A673 (cell line): Measurements from ENCODE around the gene GALNT9.

Experiments
- EZH2 ChIP-seq: fragments of 200-600 bp; sonication (generic); IDR thresholded peaks from 2 replicates; pipeline ENCODE4 v1.6.1; 2017; ENCODE audit warnings: borderline replicate concordance, low read depth, mild to moderate bottlenecking, mixed read lengths, antibody characterized with exemption, low read length; ENCODE audit not compliant: poor library complexity, severe bottlenecking
- TF ChIP-seq, protein P1 (sequence below): fragments of 300-800, 200-600 bp; sonication (generic); conservative IDR thresholded peaks from 2 replicates; pipeline ENCODE4 v1.5.1; 2017; ENCODE audit warnings: low read depth, mild to moderate bottlenecking, antibody characterized with exemption, low read length, moderate library complexity, mixed read lengths

DNA sequence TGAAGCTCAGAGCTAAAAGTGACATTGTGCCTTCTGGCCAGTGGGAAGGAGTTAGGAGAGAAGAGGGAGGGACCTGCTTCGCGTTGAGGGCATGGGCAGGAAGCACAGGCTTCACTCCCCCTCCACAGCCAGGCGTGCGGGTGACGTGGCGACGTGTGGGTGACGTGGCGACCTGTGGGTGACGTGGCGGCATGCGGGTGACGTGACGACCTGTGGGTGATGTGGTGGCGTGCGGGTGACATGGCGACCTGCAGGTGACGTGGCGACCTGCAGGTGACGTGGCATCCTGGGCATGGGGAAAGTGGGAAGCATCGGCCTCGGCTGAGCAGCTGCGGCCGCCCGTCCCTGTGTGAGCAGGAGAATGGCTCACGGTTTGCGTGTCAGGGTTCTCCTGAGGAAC, 8.2 kb upstream of the GALNT9 start:
- TF ChIP-seq, protein P1, sequence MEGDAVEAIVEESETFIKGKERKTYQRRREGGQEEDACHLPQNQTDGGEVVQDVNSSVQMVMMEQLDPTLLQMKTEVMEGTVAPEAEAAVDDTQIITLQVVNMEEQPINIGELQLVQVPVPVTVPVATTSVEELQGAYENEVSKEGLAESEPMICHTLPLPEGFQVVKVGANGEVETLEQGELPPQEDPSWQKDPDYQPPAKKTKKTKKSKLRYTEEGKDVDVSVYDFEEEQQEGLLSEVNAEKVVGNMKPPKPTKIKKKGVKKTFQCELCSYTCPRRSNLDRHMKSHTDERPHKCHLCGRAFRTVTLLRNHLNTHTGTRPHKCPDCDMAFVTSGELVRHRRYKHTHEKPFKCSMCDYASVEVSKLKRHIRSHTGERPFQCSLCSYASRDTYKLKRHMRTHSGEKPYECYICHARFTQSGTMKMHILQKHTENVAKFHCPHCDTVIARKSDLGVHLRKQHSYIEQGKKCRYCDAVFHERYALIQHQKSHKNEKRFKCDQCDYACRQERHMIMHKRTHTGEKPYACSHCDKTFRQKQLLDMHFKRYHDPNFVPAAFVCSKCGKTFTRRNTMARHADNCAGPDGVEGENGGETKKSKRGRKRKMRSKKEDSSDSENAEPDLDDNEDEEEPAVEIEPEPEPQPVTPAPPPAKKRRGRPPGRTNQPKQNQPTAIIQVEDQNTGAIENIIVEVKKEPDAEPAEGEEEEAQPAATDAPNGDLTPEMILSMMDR, result no peak
- TF ChIP-seq EZH2, result no peak
